Natural killer cell (primary cell): ENCODE measurements around the gene VDAC1. TPM values are rescaled to one million over a fixed set of nuclear protein-coding genes. Genes with fewer than 3 reads are reported as not detected.

ENCODE experiments used
- ATAC-seq, 3 donors: fragments of 150-1000 bp in 2 of 3; fragments of 200-7000 bp in 1 of 3; cut with Tn5 transposase; 1 replicate in 1 of 3; 2 replicates in 2 of 3; pipeline ENCODE4 v1.10.0; 2021; ENCODE audit warnings: mild to moderate bottlenecking in 2 of 3, moderate library complexity in 2 of 3
- DNase-seq, 2 donors: peaks; one replicate each; pipeline versions ENCODE4 v3.0.0 to v3.0.0-alpha.2; 2013 to 2021; ENCODE audit warnings: mixed read lengths in 1 of 2
- H3K27ac ChIP-seq: one replicate; pipeline ENCODE4 v1.5.1; 2013; ENCODE audit warnings: mild to moderate bottlenecking, low read length
- H3K27me3 ChIP-seq: one replicate; pipeline ENCODE4 v1.6.1; 2013; ENCODE audit warnings: low read length; ENCODE audit not compliant: control insufficient read depth, insufficient read depth
- H3K36me3 ChIP-seq: one replicate; pipeline ENCODE4 v1.6.1; 2013; ENCODE audit warnings: low read length; ENCODE audit not compliant: control insufficient read depth, insufficient read depth
- H3K4me1 ChIP-seq: one replicate; pipeline ENCODE4 v1.6.1; 2013; ENCODE audit warnings: low read length; ENCODE audit not compliant: control insufficient read depth, insufficient read depth
- H3K4me3 ChIP-seq: one replicate; pipeline ENCODE4 v1.5.1; 2013; ENCODE audit warnings: low read length
- H3K9me3 ChIP-seq: one replicate; pipeline ENCODE4 v1.6.1; 2013; ENCODE audit warnings: low read length; ENCODE audit not compliant: control insufficient read depth, insufficient read depth
- H3K27ac Mint-ChIP-seq, 2 donors: one replicate each; pipeline ENCODE4 v1.8.0; 2022; ENCODE audit warnings: mild to moderate bottlenecking in 2 of 2, mixed read lengths in 2 of 2, moderate library complexity in 1 of 2
- H3K27me3 Mint-ChIP-seq, 2 donors: one replicate each; pipeline ENCODE4 v1.8.0; 2022; ENCODE audit warnings: low read depth in 2 of 2, mixed read lengths in 2 of 2
- H3K36me3 Mint-ChIP-seq: one replicate; pipeline ENCODE4 v1.8.0; 2022; ENCODE audit warnings: mixed read lengths
- H3K4me1 Mint-ChIP-seq, 2 donors: one replicate each; pipeline ENCODE4 v1.8.0; 2022; ENCODE audit warnings: mixed read lengths in 2 of 2
- H3K4me3 Mint-ChIP-seq: one replicate; pipeline ENCODE4 v1.8.0; 2022; ENCODE audit warnings: mild to moderate bottlenecking, moderate library complexity, mixed read lengths
- H3K9me3 Mint-ChIP-seq, 2 donors: one replicate each; pipeline ENCODE4 v1.8.0; 2022; ENCODE audit warnings: mixed read lengths in 2 of 2
- CTCF ChIP-seq: fragments of 200-600 bp; IDR thresholded peaks from one replicate; pipeline ENCODE4 v1.8.0; 2022; ENCODE audit warnings: antibody characterized with exemption
- WGBS: methylation state at CpG from one replicate; pipeline ENCODE4 v1.1.7; 2013; ENCODE audit warnings: missing lambda C conversion rate; ENCODE audit not compliant: insufficient coverage; 5-methylcytosine and 5-hydroxymethylcytosine counted together
- intact Hi-C: fragments of 100-400 bp; cut with micrococcal nuclease; formaldehyde crosslinking; loops from one replicate; pipeline ENCODE4 v1.14.2; 2022
- total RNA-seq, 4 donors: library from RNA; stranded (reverse); fragments of 120-200 nt in 1 of 4; gene quantifications; one replicate each; pipeline versions ENCODE4 v1.2.3 to v1.2.4, GENCODE V29; 2013 to 2022

The VDAC1 gene
- total RNA-seq, 3 donors from 2014 or later (not counting 1 experiment from before 2014, with no cell fraction given): 54.0 to 63.3 (median 60.2) TPM

- H3K9me3 ChIP-seq: no peaks in the 10 kb centered on the region
- Mint-ChIP-seq H3K4me3 (no peak overlapping the region), H3K27me3 (peaks cover 0 to 7% of the 10 kb centered on the region in 2 donors), H3K4me1 (peaks cover 14 to 18% of the 10 kb centered on the region in 2 donors), H3K9me3 (peaks cover 0 to 3% of the 10 kb centered on the region in 2 donors), H3K27ac (no peak overlapping the region), H3K36me3 (no peaks in the 10 kb centered on the region)
- no peak overlapping the region for H3K4me3 ChIP-seq
- intact Hi-C loops: no loop called here
- no peak for DNase-seq
- H3K36me3 ChIP-seq: no peaks in the 10 kb centered on the region
- 55% methylated on average over 12 of the region's 12 CpGs for WGBS
- H3K4me1 ChIP-seq: peaks cover 56% of the 10 kb centered on the region
- no peak for TF ChIP-seq CTCF
- peak overlapping the region; percentile 77 for H3K27ac ChIP-seq
- no peak for ATAC-seq
- H3K27me3 ChIP-seq: no peaks in the 10 kb centered on the region
Observed at GRCh38 chr5:133933670-133934295, 71.0 kb downstream of the VDAC1 start.

- peaks cover 60% of the 10 kb centered on the region for H3K4me1 ChIP-seq
Observed at GRCh38 chr5:133933169-133933509, 71.6 kb downstream of the VDAC1 start.

GRCh38 chr5:133932441-133933168, 72.2 kb downstream of the VDAC1 start:
- intact Hi-C loops: no loop called here
- Mint-ChIP-seq H3K36me3 (no peaks in the 10 kb centered on the region), H3K4me3 (no peak overlapping the region), H3K9me3 (peaks cover 0 to 3% of the 10 kb centered on the region in 2 donors), H3K4me1 (peaks cover 14 to 18% of the 10 kb centered on the region in 2 donors), H3K27ac (no peak overlapping the region), H3K27me3 (peaks cover 0 to 7% of the 10 kb centered on the region in 2 donors)
- Histone ChIP-seq H3K9me3 (no peaks in the 10 kb centered on the region), H3K4me3 (no peak overlapping the region), H3K27ac (peak overlapping the region; percentile 77), H3K27me3 (no peaks in the 10 kb centered on the region), H3K36me3 (no peaks in the 10 kb centered on the region), H3K4me1 (peaks cover 60% of the 10 kb centered on the region)
- ATAC-seq: no peak
- WGBS: 57% methylated on average over 13 of the region's 13 CpGs
- TF ChIP-seq CTCF: no peak
- no peak for DNase-seq

More at GRCh38 chr5:133933169-133933509, 71.6 kb downstream of the VDAC1 start:
- Histone ChIP-seq H3K4me3 (no peak overlapping the region), H3K27ac (peak overlapping the region; percentile 77), H3K9me3 (no peaks in the 10 kb centered on the region), H3K36me3 (no peaks in the 10 kb centered on the region), H3K27me3 (no peaks in the 10 kb centered on the region)
- Mint-ChIP-seq H3K9me3 (peaks cover 0 to 3% of the 10 kb centered on the region in 2 donors), H3K36me3 (no peaks in the 10 kb centered on the region), H3K4me3 (no peak overlapping the region), H3K27me3 (peaks cover 0 to 7% of the 10 kb centered on the region in 2 donors), H3K27ac (no peak overlapping the region), H3K4me1 (peaks cover 14 to 18% of the 10 kb centered on the region in 2 donors)
- DNase-seq: no peak
- no peak for ATAC-seq
- no peak for TF ChIP-seq CTCF
- intact Hi-C loops: no loop called here
- WGBS: 69% methylated on average over 3 of the region's 3 CpGs
